Brain pericyte (primary cell): ENCODE results near the gene PACSIN1.
"Not testable (repeated sequence)": the region's sequence is repeated elsewhere in the genome, so short reads cannot be mapped to it uniquely, and the experiment has no call there.

Source experiments
- DNase-seq: peaks from one replicate; pipeline ENCODE4 v3.0.0-alpha.2; 2012; ENCODE audit warnings: low read depth, low spot score

The PACSIN1 gene

DNA sequence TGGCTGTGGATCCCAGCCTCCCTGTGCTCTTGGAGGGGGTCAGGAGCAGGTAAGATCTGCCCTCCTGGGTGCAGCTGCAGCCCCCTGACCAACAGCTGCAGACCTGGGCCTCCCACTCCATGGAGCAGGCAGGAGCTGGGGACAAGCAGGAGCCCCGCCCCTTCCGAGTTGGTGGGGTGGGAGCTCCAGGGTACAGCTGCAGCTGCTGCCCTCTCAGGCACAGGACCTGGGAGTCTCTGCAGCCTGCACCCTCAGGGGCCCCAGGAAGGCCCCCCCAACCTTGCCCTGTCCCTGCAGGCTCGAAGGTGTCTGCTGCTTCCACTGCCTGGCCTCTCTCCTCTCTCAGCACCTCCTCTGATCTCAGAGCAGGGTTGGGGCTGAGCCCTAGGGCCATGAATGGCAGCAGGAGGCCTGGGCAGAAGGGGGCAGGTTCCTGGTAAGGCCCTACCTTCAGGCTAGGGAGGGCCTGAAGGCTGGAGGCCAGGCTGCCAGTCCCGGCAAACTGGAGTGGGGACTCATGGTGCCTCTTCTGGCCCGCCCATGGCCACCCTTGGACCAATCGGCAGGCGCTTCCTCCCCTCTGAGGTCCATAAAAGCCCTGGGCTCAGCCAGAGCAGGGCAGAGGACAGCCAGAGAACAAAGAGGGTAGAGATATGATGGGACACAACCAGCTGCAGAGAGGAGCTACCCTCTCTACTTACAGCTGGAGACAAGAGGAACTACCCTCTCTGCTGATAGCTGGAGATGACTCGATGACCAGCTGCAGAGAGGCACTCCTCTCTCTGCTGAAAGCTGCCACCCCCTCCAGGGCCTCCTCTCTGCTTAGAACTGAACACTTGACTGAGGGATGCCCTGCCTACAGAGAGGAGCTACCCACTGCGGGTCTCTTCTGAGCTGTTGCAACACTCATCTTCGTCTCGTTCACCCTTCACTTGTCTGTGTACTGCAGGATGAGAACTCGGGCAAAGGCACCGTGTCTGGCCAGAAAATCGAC lies 7.8 kb upstream of the PACSIN1 start:
- no peak for DNase-seq

DNA sequence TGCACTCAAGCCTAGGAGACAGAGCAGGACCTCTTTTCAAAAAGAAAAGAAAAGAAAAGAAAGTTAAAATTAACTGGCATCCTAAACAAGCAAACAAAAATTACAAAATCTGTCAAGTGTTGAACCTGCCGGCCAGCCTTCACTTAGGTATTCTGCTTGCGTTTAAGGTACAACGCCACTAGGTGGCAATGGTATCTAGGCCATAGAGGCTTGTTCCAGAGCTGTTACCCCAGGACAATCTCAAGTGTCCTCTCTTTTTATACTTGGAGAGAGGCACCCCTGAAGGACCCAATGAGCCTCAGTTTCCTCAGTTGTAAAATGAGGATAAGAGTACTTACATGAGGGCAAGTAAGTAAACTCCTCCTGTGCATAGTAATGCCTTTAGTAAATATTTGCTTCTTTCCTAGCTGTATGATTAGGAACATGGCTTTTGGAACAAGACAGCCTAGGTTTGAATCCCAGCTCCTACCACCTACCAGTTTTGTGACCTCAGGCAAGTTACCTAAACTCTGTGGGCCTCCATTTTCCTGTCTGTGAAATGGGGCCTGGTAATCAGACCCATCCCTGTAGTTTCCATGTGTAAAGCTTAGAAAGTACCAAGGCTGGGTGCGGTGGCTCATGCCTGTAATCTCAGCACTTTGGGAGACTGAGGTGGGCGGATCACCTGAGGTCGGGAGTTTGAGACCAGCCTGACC lies 5.8 kb upstream of the PACSIN1 start:
- no peak for DNase-seq

DNA sequence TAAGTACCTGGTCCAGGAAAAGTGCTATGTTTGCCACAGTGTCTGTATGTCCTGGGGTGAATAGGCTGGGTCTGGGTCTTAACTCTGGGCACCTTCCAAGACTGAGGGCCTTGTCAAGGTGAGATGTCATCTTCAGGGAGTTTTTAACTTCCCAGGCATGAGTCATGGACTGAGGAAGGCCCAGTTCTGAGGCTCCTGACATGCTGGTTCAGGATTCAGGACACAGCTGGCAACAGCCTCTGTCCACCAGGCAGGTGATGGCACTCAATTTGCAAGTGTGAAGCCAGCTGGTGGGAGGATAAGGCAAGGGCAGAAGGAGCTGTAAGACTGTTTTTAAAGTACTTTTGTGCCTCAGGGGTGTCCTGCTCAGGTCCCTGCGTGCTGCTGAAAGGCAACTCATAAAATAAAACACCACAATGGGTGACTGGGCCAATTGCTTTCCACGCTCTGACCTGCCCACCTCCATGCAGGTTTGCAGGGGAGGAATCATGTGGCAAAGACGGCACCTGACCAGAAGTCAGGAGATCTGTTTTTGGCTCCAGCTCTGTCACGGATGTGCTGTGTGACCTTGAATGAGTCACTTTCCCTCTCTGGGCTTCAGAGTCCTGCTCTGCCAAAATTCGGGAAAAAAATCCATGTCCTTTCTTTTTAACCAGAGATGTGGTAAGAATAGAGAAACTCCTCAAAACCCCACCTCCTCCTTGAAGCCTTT lies 4.9 kb upstream of the PACSIN1 start:
- DNase-seq: no peak

DNA sequence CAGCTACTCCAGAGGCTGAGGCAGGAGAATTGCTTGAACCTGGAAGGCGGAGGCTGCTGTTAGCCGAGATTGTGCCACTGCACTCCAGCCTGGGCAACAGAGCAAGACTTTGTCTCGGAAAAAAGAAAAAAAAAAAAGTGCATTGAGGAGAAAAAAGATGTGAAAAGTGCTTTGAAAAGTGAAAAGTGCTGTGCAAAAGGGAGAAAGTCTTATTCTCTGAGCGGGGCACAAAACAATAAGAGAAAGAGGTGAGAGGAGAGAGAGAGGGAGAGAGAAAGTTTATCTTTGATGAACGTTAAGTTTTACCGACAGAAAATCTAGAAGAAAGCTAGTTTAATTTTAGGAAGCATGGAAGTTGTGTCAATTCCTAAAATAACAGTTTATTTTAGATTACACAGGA lies 3.9 kb upstream of the PACSIN1 start:
- no peak for DNase-seq

DNA sequence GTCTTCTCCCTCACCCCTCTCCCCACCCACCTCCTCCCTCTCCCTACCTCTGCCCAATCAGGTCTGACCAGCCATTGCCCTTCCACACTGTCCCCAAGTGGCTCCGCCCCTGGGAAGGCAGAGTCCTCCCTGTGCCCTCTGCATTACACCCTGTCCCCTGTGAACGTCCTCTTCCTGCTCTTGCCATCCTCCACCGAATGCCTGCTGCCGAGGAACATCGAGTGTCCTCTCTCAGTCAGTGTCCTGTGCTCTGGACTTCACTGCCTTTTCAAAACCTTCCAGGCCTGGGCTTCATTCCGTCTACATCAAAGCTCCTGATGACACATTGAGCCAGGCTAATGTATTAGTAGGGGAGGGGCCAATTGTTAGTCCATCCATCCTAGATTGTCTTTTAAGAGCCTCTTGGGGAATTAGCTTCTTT lies 3.3 kb upstream of the PACSIN1 start:
- no peak for DNase-seq

DNA sequence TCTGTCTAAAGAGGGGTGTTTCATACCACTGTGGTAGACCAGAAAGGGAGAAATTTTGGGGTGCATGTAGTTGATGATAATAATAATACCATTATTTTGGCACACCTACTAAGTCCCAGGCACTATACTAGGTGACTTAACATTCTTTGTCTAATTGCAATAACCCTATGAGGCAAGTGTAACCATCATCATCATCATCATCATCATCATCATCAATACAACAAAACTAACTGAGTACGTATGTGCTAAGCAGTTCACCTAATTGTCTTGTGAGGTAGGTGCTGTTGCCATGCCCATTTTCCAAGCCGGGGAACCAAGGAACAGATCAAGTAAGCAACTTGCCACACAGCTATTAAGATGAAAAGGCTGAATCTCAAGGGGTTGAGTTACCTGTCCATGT lies 2.6 kb upstream of the PACSIN1 start:
- DNase-seq: no peak

DNA sequence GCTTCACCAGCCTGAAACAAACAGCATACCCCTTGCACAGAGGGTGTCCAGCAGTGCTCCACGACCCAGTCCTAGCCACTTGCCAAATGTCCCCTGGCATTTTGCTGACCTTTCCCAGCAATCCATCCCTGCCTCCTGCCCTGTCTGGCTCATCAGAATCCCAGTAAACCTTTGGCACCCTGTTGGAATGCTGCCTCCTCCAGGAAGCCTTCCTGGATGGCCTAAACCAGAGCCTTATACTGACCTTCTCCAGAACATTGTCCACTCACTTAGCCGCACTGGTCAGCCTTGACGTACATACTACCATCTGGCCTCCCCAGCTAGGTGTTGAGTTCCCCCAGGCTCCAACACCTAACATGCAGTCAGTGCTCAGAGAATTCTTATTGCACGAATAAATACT lies 2.0 kb upstream of the PACSIN1 start:
- no peak for DNase-seq

DNA sequence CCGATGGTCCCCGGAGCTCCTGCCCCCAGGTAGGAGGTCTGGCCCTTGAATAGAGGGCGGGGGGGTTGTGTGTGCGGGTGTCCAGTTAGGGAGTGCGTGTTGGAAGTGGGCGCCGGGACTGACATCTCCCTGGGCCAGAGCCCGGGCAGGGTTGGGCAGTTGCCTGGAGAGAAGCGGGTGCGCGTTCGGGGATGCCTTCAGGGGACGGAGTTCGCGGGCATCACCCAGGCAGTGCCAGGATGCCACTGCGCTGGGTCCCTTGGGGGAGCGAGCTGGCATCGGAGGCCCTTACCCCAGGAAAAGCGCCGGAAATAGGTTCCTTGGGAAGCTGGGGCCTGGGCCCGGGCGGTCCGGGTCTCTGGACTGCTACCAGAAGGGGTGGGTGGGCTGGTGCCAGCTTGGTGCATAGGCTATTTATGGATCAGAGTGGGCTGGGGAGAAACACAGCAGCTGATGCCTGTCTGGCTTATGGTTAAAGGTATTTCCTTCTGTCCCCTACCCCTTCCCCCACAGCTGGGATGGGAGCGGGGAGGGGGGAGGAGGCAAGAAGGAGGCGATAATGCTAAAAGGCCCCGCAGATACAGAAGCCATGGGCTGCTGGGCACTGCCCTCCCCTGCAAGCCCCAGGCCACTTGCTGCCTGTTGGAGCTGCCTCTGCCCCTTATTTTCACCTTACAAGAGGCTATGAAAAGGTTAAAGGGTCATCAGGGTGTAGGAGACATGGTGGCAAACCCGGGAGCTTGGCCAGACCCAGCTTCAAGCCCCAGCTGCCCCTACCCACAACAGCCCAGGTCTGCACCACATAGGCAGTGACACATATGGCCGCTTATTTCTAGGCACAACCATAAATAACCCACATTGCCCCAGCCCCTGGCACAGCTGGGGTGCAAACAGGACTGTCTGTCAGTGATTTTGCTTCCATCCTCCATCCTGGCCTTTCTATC lies 638 bp downstream of the PACSIN1 start:
- DNase-seq: no peak

DNA sequence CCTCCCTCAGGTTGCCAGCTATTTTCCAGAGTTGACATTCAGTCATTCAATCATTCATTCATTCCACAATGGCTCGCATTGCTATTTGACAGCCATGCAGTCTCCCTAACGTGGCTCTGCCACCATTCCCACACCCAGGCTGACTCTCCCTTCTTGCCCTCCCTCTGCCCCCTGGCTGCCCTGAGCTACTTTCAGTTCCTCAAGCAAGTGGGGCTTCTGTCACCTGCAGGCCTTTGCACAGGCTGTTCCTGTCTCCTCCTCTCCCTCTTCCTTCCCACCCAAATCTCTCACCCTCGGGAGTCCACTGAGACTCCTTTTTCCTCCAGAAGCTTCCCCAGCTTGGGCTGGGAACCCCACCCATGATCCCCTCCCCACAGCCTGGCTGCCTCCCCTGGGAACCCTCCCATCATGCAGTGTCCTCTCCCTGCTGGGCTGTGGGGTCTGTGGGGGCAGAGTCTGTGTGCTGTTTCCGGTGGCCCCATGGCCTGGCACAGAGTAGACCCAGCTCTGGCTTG lies 2.6 kb downstream of the PACSIN1 start:
- DNase-seq: no peak

DNA sequence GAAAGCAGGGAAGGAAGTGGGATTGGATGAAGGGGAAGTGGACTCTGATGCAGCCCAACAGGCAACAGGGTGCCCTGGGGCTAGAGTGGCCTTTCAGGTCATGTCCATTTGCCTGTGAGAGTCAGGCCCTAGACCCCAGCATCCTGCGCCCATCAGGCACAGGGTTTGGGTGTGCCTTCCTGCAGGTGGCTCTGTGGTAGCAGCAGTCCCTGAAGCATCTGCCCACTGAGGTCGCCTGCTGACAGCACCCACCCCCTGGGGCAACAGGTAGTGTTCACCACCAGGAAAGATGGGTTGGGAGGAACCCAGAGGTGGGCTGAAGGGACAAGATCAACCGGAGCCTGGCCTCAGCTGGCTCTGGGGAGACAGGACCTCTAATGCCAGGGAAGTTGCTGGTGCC lies 3.6 kb downstream of the PACSIN1 start:
- no peak for DNase-seq

DNA sequence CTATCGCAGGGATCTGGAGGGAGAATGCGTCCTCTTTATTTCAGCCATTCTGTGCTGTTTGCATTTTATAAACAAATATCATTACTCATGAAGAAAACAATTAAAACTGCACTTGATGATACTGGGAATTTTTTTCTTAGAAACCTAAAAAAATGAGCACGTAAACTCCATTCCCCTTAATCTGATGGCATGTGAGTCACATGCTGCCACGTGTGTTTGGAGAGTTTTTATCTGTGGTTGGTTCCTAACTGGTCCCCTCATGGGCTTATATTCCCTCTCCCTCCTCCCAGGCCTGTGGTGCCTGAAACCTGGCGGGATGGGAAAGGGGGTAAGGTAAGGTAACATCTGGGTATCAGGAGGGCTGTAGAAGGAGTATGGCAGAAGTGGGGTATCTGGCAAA lies 6.5 kb downstream of the PACSIN1 start:
- DNase-seq: no peak

DNA sequence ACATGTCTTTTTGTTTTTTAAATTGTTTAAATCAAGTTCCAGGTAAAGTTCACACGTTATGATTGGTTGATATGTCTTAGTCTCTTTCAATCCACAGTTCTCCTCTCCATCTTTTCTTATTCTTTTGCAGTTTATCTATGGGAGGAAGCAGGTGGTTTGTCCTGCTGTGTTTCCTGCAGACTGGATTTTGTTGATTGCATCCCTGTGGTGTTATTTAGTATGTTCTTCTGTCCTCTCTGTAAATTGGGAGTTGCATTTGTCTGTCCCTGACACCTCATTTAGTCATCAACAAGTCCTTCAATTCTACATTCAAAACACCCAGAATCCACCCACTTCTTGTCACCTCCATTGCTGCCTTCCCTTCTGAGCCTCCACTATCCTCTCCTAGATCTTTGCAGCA lies 8.1 kb downstream of the PACSIN1 start:
- no peak for DNase-seq

DNA sequence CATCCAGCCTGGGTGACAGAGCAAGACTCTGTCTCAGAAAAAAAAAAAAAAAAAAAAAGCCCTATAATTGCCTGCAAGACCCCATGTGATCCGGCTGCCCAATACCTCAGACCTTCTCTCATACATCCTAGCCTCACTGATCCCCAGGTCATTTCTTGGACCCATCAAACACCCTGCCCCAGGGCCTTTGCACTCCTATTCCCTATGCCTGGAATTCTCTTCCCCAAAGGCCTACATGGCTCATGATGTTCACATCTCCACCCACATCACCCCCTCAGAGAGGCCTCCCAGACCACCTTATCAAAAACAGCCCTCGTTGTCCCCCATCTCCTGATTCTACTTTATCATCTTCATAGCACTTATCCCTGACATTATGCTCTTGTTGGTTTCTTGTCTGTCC lies 8.9 kb downstream of the PACSIN1 start:
- DNase-seq: no peak

DNA sequence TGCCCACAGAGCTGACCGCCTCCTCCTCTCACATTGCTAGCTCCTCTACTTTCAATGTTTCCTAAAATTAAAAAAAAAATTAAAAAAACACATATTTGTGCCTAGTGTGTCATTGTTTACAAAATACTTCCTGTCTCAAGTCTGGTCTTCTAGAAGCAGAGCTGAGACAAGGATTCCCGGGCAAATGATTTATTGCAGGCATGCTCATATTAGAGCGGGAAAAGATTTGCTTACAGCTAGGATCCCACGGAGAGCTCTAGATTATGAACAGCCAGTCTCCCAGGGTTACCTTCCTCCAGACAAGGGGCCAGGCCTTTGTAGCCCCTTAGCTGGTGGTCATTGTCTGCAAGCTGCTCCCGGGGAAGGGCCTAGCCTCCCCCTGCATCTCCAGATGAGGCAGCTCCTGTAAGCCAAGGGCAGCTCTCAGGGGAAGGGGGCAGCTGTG lies 9.4 kb downstream of the PACSIN1 start:
- DNase-seq: no peak

DNA sequence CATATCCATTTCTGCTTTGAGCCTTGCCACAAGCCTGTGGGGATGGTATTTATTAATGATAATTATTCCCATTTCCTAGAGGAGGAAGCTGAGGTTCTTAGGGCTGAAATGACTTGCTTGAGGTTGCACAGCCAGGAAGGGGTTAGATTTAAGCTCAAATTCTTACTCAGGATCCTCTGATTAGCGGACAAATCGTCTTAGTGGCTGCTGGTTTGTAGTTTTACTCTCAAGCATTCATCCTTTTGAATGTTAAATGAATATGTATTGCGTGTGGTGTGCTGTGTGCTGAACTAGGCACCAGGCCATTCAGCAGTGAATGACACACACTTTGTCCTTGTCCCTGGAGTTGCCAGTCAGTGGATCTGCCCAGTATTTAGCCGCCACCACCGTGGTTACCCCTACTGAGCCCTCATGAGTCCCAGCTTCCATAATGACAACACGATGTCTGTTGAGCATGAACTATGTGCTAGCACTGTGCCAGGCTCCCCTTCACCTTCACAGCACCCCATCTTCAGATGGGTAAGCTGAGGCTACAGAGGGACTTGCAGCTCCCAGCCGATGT lies 10.0 kb downstream of the PACSIN1 start:
- DNase-seq: no peak

DNA sequence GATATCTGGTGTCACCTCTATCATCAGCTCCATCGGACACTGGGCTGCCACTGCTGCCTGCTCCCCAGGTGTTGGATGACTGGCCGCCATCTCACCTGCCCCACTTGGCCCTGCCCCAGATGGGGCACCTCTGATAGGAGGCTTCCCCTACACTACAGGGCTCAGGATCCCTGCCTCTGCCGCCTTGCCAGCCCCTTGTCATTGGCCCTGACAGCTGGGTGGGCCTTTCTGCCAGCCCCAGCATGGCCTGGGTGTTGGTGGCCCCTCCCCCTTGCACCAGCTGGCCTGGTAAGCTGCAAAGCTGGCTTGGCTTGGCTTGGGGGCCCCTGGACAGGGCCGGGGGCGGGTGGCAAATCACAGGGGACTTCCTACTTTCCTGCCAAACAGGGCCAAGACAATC lies 10.6 kb downstream of the PACSIN1 start:
- DNase-seq: no peak

DNA sequence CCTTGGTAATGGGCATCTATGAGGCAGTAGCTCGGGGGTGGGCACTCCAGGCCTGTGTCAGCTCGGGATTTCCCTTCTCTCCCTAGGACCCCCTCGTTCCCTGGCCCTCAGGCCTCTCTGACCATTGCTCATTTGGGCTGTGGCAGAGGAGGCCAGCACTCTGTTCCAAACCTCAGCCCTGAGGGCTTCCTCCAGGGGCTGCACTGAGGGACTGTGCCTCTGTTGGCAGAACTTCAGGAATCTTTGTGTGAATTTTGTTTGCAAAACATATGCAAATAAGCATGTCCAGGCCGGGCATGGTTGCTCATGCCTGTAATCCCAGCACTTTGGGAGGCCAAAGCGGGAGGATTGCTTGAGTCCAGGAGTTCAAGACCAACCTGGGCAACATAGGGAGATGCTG lies 11.0 kb downstream of the PACSIN1 start:
- no peak for DNase-seq

DNA sequence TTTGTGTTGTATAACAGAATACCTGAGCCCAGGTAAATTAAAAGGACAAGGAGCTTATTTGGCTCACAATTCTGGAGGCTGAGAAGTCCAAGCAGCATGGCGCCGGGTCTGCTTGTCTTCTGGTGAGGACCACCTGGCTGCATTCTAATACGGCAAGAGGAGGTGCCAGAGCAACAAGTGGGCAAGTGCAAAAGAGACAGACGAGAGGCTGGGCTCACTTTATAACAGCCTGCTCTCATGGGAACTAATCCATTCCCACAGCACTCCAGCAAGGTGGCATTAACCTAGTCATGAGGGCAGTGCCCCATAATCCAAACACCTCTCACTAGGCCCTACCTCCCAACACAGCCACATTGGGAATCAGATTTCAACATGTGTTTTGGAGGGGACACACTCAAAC lies 12.9 kb downstream of the PACSIN1 start:
- no peak for DNase-seq

DNA sequence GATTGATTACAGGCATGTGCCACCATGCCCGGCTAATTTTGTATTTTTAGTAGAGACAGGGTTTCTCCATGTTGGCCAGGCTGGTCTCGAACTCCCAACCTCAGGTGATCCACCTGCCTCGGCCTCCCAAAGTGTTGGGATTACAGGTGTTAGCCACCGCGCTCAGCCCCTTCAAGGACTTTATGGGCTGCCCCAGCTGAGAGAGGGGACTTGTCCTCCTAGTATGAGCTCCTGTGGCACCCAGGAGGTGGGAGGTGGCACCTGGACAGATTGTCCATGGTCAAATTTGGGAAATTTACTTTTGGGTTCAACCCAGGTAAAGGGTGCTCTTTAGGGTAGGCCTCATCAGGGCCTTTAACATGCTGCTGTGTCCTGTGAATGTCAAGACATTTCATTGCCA lies 17.9 kb downstream of the PACSIN1 start:
- DNase-seq: not testable (repeated sequence)

DNA sequence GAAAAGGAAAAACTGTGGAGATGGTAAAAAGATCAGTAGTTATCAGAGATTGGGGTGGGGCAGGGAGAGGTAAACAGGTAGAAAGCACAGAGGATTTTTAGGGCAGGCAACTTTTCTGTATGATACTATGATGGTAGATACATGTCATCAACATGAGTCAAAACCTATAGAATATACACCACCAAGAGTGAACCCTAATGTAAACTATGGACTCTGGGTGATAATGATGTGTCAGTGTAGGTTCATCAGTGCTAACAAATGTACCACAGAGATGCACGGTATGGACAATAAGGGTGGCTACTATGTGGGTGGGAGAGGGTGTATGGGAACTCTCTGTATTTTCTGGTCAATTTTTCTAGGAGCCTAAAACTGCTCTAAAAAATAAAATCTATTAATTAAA lies 18.5 kb downstream of the PACSIN1 start:
- DNase-seq: no peak

DNA sequence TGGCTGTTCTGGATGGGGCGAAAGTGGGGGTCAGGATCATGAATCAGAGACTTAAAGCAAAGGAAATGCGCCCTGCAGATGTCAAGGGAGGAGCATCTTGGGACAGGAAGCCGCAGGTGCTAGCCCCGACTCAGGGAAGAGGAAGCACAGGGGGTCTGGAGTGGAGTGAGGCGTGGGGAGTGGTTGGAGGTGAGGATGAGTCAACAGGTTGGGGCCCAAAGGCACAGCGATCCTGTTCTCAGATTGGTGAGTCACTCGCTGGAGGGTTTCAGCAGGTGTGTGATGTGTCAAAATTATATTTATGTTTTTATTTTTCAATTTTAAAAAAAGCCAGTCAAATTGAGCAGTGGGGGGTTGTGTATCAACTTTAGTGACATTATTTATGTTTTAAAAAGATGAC lies 19.0 kb downstream of the PACSIN1 start:
- DNase-seq: no peak
